HG03342 (cell line): ENCODE measurements around the gene NOMO2.
"Not testable (repeated sequence)": the region's sequence is repeated elsewhere in the genome, so short reads cannot be mapped to it uniquely, and the experiment has no call there.

ENCODE experiments used
- ATAC-seq: cut with Tn5 transposase; IDR thresholded peaks from one replicate; pipeline ENCODE4 v1.9.1; 2021; ENCODE audit warnings: mild to moderate bottlenecking, moderate library complexity; ENCODE audit not compliant: unreplicated experiment

Gene NOMO2, protein sequence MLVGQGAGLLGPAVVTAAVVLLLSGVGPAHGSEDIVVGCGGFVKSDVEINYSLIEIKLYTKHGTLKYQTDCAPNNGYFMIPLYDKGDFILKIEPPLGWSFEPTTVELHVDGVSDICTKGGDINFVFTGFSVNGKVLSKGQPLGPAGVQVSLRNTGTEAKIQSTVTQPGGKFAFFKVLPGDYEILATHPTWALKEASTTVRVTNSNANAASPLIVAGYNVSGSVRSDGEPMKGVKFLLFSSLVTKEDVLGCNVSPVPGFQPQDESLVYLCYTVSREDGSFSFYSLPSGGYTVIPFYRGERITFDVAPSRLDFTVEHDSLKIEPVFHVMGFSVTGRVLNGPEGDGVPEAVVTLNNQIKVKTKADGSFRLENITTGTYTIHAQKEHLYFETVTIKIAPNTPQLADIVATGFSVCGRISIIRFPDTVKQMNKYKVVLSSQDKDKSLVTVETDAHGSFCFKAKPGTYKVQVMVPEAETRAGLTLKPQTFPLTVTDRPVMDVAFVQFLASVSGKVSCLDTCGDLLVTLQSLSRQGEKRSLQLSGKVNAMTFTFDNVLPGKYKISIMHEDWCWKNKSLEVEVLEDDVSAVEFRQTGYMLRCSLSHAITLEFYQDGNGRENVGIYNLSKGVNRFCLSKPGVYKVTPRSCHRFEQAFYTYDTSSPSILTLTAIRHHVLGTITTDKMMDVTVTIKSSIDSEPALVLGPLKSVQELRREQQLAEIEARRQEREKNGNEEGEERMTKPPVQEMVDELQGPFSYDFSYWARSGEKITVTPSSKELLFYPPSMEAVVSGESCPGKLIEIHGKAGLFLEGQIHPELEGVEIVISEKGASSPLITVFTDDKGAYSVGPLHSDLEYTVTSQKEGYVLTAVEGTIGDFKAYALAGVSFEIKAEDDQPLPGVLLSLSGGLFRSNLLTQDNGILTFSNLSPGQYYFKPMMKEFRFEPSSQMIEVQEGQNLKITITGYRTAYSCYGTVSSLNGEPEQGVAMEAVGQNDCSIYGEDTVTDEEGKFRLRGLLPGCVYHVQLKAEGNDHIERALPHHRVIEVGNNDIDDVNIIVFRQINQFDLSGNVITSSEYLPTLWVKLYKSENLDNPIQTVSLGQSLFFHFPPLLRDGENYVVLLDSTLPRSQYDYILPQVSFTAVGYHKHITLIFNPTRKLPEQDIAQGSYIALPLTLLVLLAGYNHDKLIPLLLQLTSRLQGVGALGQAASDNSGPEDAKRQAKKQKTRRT

DNA sequence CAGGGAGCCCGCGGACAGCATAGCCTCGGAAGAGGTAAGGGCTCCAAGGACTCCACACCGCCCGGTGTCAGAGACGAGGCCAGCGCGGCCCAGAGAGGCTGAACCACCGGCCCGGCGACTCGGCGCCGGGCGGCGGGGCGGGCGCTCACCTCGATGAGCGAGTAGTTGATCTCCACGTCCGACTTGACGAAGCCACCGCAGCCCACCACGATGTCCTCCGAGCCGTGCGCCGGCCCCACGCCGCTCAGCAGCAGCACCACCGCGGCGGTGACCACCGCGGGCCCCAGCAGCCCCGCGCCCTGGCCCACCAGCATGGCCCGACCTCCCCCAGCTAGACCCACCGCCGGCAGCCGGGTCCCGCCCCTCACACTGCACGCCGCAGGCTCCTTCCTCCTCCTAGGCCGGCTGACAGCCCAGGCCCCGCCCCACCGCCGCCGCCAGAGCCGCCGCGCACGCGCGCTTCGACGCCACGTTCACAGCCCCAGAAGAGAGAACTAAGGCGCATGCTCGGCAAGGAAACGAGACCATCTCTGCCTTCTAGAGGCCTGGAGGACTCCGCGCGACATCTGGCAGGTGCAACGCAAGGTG, at the start of gene NOMO2:
NOMO2 (minus strand) TSS at position 371 of the 588 bp plus-strand sequence; CDS start at position 314, 57 bp downstream.
- ATAC-seq, result peak; percentile 96

DNA sequence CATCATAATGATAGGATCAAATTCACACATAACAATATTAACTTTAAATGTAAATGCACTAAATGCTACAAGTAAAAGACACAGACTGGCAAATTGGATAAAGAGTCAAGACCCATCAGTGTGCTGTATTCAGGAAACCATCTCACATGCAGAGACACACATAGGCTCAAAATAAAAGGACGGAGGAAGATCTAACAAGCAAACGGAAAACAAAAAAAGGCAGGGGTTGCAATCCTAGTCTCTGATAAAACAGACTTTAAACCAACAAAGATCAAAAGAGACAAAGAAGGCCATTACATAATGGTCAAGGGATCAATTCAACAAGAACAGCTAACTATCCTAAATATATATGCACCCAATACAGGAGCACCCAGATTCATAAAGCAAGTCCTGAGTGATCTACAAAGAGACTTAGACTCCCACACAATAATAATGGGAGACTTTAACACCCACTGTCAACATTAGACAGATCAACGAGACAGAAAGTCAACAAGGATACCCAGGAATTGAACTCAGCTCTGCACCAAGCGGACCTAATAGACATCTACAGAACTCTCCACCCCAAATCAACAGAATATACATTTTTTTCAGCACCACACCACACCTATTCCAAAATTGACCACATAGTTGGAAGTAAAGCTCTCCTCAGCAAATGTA, 48.4 kb upstream of the NOMO2 start:
- ATAC-seq, result not testable (repeated sequence)

DNA sequence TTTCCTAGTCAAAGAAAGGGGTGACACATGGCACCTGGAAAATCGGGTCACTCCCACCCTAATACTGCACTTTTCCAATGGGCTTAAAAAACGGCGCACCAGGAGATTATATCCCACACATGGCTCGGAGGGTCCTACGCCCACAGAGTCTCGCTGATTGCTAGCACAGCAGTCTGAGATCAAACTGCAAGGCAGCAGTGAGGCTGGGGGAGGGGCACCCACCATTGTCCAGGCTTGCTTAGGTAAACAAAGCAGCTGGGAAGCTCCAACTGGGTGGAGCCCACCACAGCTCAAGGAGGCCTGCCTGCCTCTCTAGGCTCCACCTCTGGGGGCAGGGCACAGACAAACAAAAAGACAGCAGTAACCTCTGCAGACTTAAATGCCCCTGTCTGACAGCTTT, 46.4 kb upstream of the NOMO2 start:
- not testable (repeated sequence) for ATAC-seq

DNA sequence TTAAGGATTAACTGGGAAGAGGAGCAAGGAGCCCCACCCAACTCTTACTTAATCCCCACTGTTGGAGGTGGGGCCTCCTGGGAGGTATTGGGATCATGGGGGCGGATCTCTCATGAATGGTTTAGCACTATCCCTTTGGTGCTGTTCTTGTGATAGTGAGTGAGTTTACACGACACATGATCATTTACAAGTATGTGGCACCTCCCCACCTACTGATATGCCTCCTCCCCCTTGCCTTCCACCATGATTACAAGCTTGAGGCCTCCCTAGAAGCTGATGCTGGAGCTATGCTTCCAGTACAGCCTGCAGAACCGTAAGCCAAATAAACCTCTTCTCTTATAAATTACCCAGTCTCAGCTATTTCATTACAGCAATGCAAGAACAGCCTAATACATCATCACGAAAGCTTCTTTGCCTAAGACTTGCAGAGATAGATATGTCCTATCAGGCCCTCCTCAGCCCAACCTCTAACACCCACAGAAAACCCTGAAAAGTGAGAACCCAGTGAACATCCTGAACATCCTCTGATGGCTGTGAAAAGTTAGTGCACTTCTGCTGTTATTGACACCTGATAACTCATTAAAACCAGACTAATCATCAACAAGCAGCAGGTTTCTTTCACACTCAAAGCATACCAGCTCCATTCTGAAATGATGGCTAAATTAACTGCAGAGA, 41.8 kb upstream of the NOMO2 start:
- ATAC-seq, result not testable (repeated sequence)

DNA sequence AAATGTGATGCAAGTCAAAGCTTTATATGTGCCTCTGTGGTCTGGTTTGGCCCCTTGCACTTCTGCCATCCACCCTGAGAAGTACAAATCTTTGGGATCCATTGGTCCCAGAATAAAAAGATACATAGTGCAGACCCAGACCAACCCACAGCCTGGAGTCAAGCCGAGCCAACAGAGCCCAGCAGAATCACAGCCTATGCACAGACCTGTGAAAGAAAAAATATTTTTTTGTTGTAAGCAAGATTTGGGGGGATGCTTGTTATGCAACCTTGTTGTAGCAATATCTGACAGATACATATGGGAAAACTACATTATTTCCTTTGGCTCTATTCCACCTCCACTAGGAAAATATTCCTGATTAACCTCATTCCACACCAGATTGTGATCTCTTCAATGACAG, 36.7 kb upstream of the NOMO2 start:
- not testable (repeated sequence) for ATAC-seq

DNA sequence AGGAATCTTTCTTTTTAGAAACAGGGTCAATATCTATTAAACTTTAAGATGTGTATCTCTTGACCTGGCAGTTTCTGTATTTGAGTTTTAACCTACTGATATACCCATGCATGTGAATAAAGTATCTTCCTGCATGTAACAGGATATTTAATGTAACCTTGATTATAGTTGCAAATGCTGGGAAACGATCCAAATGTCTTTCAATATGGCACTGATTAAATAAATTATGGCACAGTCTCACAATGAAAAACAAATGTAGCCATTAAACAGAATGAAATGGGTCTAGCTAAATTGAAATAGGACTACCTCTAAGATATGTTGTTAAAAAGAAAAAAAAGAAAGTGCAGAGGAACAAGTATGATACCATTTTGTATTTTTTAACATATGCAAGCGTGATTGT, 35.8 kb upstream of the NOMO2 start:
- not testable (repeated sequence) for ATAC-seq

DNA sequence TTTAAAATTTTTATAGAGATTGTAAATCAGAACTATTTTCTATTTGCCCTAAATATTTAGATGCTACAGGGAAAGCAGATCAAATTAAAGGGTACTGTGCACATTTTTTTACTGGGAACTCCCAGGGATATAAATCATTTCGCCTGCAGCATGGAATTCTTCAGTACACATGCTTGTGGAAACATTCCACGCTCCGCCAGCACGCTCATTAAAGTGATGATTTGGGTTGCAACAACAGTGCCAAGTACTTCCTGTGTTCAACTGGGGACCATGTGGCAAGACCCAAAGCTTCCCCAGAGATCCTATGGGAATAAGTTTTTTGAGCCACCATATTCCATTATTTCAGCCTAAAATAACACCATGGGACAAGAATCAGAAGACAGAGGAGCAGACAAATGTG, 35.4 kb upstream of the NOMO2 start:
- ATAC-seq, result not testable (repeated sequence)

DNA sequence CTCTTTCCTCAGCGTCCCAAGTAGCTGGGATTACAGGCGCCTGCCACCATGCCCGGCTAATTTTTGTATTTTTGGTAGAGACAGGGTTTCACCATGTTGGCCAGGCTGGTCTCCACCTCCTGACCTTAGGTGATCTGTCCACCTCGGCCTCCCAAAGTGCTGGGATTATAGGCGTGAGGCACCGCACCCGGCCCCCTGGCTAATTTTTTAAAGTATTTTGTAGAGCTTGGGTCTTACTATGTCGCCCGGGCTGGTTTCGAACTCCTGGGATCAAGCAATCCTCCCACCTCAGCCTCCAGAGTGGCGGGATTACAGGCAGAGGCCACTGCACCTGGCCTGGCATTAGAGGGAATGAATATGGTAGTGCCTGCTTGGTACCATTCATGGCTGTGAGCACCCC, 33.9 kb upstream of the NOMO2 start:
- not testable (repeated sequence) for ATAC-seq

DNA sequence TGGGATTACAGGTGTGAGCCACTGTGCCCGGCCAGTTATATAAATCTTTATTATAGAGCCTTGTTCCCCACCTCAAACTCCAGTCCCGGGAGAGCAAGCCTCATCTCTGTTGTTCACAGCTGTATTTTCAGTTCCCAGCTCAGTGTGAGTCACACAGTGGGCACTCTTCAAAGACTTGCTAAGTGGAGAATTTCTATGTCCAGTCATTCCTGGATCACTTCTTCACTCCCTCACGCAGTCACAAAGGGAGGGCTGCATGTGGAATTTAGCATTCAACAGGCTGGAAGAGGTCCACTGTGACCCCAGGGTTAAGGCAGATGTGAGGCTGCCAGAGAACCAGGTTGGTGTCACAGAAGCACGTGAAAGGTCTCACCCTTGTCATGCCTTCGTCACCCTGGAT, 33.0 kb upstream of the NOMO2 start:
- ATAC-seq, result peak; percentile 44

DNA sequence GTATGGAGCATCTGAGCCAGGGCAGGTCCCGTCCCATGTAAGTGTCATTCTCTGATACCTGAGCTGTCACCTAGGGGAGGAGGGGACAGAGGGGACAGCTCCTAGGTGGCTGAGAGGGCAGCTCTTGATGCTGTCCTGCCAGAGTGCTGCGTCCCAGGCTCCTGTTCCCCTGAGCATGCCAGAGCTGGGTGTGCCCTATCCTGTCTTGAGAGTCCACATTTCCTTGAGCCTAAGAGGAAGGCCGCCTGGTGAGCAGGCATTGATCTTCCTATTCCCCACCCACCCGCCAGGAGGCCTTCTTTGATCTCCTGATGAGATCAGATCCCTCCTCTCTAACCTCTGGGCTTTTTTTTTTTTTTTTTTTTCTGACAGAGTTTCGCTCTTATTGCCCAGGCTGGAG, 32.0 kb upstream of the NOMO2 start:
- ATAC-seq, result not testable (repeated sequence)

DNA sequence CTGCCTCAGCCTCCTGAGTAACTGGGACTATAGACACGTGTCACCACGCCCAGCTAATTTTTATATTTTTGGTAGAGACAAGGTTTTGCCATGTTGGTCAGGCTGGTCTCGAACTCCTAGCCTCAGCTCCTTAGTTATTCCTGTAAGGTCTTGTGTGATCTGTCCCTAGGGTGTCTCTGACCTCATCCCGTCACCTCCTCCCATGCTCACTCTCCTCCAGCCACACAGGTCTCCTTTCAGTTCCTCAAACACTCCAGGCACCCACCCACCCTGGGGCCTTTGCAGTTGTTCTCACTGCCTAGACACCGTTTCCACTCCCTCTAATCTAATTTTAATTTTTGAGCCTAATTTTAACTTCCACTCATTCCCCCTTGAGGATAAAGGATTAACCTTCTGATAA, 31.1 kb upstream of the NOMO2 start:
- ATAC-seq, result not testable (repeated sequence)

DNA sequence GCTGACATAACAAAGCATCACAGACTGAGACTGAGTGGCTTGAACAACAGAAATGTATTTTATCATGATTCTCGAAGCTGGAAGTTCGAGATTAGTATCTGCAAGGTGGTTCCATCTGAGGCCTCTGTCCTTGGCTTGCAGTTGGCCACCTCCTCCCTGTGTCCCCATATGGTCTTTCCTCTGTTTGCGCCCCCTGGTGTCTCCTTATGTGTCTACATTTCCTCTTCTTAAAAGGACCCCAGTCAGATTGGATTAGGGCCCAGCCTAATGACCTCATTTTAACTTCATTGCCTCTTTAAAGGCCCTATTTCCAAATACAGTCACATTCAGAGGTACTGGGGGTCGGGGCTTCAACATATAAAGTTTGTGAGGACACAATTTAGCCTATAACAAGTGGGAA, 30.0 kb upstream of the NOMO2 start:
- not testable (repeated sequence) for ATAC-seq

DNA sequence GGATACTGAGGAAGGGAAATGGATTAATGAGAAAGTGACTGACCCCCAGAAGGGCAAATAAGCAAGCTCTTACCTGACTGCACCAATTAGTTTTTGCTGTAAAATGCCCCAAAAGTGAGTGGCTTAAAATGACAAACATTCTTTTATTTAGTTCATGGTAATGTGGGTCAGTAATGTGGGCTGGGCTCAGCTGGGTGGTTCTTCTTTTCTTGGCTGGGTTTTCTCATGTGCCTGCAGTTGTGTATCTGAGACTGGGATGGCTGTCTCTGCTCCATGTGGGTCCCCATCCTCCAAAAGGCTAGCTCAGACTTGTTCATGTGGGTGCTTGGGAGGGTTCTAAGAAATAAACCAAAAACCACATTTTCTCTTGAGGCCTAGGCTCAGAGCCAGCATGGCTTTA, 29.5 kb upstream of the NOMO2 start:
- not testable (repeated sequence) for ATAC-seq

DNA sequence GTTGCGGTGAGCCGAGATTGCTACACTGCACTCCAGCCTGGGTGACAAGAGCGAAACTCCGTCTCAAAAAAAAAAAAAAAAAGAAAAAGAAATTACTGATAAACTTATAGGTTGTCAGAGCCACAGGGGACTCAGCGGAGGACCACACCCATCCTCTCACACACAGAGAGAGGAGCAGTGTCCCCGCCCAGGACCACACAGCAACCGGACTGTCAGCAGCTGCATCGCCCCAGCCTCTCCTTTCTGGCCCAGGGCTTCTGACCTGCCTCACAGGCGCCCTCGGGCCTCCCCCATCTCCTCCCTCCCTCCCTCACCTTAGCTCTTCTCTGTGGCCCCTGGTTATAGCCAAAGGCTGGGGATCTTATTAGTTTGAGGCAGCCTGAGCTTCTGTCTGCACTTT, 27.9 kb upstream of the NOMO2 start:
- not testable (repeated sequence) for ATAC-seq

DNA sequence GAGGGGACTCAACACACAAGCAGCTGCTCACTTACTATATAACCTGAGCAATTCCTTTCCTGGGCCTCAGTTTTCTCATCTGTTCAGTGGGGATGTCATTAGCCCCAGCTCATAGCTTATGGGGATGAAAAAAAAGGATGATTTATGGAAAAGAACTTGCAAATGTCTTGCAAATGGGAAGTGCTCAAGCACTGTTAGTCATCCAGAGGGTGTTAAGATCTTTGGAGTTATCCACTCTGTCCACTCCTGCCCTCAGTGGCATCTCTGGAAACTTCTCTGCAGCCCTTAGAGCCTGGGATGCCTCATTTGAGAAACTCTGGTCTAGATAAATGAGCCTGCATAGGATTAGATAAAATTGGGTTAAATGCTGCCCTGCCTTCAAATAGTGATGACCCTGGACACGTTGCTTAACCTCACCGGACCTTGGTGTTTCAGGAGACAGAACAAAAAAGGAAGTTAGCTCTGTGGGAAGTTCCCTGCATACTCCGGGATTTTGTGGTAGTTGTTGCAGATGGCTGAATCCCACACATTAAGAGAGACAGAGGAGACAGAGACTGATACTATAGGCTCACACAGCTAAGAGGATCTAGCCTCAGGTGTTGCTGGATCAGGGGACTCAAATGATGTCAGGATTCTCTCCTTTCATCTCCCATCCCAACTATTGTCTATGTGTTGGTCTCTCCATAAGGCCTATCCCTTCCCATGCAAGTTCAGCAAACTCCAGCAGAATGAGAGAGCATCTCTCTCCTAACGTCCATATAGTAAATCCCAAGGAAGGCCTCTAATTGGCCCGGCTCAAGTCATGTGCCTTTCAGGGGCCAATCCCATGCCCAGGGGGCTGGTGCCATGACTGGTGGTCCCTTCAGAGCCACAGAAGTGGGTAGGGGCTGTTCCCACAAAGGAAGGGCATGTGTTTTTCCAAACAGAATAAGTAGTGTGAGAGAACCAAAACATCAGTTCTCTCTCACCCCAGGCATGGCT, 25.0 kb upstream of the NOMO2 start:
- ATAC-seq, result not testable (repeated sequence)

DNA sequence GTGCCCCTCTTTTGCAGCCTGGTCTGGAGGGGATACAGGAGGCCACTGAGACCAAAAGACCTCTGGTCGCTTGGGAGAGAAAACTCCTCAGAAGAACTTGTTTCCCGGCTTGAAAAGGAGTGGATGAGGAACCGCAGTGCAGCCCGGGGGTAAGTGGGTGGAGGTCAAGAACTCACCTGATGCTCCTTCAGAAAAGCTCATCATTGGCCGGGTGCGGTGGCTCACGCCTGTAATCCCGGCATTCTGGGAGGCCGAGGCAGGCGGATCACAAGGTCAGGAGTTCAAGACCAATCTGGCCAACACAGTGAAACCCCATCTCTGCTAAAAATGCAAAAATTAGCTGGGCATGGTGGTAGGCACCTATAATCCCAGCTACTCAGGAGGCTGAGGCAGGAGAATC, 23.9 kb upstream of the NOMO2 start:
- not testable (repeated sequence) for ATAC-seq

DNA sequence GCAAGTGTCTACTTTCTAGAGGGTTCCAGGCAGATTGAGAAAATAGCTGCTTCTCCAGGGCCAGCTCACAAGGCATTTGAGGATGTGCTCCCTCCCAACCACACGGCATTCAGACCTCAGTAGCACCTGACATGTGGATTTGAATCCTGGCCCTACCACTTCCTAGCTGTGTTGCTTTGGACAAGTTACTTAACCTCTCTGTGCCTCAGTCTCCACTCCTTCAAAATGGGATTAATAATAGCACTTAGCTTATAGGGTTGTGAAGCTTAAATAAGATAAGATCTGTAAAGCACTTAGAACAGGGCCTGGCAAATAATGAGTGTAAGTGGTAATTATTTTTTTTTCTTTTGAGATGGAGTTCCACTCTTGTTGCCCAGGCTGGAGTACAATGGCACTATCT, 21.0 kb upstream of the NOMO2 start:
- ATAC-seq, result no peak

DNA sequence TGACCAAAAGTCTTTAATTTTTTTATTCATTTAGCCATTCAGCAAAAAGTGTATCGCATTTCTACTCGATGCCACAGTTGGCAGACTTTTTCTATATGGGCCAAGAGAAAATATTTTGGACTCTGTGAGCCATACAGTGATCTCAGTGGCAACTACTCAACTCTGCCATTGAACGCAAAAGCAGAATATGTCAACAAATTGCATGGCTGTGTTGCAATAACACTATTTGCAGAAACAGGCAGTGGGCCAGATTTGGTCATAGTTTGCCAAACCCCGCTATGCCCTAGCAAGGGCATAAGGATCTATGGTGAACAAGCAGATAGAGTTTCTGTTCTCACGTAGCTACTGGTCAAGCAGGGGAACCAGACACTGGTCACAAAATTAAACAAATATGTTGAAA, 18.5 kb upstream of the NOMO2 start:
- ATAC-seq, result not testable (repeated sequence)
